Heart left ventricle (tissue), 13 donors: ENCODE measurements around the gene ECPAS.

Source experiments
- POLR2A ChIP-seq, 2 donors: fragments of 450-650 bp; IDR thresholded peaks; one replicate each; pipeline ENCODE4 v1.6.1; 2017; ENCODE audit warnings: antibody characterized with exemption in 2 of 2, mild to moderate bottlenecking in 2 of 2, moderate library complexity in 2 of 2
- TF ChIP-seq, protein P1 (sequence below), 12 donors: fragments of 200-600 bp; sonication (generic) in 4 of 12; IDR thresholded peaks; one replicate each; pipeline versions ENCODE4 v1.5.0 to v1.8.0; 2018 to 2022; ENCODE audit warnings: antibody characterized with exemption in 12 of 12, mild to moderate bottlenecking in 5 of 12
- donor health status: ischemic (EF 13 %, LVEDD 7.1; RV severe dilation, severe dysfunction).
- donor health status: DM: no; HTN: yes; CAD: no.
- donor health status: DM: no; HTN: no; CAD: no.
- donor health status: ischemic (EF 25% LVEDD 6.9; RV normal size, moderate dysfunction).
- donor health status: ischemic (EF 25% LVEDD 5.7; RV mildly dilated, moderate dysfunction).
- donor health status: ischemic (EF 35%, LVEDD 5.7; RV mildly dilated, moderate dysfunction).
- donor health status: nonischemic (EF 11% LVEDD 7.7; RV severe dilation, severe dysfunction).
- donor health status: DM: yes; HTN: yes; CAD: no.
- donor health status: PGD.
- donor health status: ischemic (EF 29% LVEDD 5.4; RV normal size, mild dysfunction).
- donor health status: nonischemic (EF 23%, LVEDD 6.1; RV moderate dilation, normal function).

DNA sequence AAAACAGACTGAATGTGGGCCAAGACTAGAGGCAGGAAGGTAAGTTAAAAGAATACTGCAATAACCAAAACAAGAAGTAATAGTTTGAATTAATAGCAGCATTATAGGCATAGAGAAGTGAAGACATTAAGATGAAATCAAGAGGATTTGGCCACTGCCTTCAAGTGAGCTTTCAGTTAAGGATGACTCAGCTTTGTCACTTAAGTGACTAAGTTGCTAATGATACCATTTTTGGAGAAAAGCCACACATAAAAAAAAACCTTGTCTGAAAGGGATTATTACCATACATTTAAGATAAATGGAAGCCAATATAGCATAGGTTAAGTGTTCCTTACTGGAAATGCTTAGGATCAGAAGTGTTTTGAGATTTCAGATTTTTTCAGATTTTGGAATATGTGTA lies 57.0 kb downstream of the ECPAS start:
- TF ChIP-seq, protein P1, sequence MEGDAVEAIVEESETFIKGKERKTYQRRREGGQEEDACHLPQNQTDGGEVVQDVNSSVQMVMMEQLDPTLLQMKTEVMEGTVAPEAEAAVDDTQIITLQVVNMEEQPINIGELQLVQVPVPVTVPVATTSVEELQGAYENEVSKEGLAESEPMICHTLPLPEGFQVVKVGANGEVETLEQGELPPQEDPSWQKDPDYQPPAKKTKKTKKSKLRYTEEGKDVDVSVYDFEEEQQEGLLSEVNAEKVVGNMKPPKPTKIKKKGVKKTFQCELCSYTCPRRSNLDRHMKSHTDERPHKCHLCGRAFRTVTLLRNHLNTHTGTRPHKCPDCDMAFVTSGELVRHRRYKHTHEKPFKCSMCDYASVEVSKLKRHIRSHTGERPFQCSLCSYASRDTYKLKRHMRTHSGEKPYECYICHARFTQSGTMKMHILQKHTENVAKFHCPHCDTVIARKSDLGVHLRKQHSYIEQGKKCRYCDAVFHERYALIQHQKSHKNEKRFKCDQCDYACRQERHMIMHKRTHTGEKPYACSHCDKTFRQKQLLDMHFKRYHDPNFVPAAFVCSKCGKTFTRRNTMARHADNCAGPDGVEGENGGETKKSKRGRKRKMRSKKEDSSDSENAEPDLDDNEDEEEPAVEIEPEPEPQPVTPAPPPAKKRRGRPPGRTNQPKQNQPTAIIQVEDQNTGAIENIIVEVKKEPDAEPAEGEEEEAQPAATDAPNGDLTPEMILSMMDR (IDR thresholded peaks at IDR 0.05): no peak
- no peak for TF ChIP-seq POLR2A (IDR thresholded peaks at IDR 0.05)
